ENCODE data around the gene THADA. TPM values are rescaled to one million over a fixed set of nuclear protein-coding genes. Genes with fewer than 3 reads are reported as not detected.

Gene THADA
- total RNA-seq, 4 donors from 2014 or later, result 49.9 to 90.2 (median 65.2) TPM

DNA sequence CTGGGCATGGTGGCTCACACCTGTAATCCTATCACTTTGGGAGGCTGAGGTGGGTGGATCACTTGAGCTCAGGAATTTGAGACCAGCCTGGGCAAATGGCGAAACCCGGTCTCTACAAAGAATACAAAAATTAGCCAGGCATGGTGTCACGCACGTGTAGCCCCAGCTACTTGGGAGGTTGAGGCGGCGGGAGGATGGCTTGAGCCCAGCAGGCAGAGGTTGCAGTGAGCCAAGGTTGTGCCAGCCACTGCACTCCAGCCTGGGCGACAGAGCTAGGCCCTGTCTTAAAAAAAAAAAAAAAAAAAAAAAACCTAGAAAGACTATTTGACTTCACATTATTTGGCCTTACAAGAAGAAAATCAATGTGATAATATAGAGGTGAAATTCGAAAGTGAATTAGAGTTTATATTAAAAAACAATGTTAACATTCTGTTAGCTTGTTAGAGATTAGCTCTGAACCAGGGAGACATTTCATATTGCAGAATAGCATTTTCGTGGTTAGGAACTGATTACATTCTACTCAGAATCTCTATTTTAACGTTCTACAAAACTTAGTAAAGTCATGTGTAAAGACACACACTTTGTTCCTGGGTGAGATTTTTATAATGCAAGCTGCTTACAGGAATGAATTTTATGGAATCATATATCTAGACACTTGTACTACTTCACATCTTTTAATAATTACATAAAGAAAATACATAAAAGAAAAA is 120.5 kb downstream of the THADA start:
- Histone ChIP-seq H3K4me1 (peaks cover 12 to 28% of the 10 kb centered on the region in 2 donors), H3K9me3 (no peaks in the 10 kb centered on the region), H3K27ac (no peak overlapping the region), H3K4me3 (replicated peaks in 1 of 3) (no peak overlapping the region), H3K27me3 (no peaks in the 10 kb centered on the region), H3K36me3 (no peaks in the 10 kb centered on the region)
- 80 to 84% methylated on average over 10 of the region's 10 CpGs for WGBS, 2 donors
- DNase-seq, result peak; percentile 41 to 53
- intact Hi-C loops (cut with DNase I), result no loop called here
- no peak for TF ChIP-seq POLR2A (IDR thresholded peaks at IDR 0.05)
- TF ChIP-seq, protein P1, sequence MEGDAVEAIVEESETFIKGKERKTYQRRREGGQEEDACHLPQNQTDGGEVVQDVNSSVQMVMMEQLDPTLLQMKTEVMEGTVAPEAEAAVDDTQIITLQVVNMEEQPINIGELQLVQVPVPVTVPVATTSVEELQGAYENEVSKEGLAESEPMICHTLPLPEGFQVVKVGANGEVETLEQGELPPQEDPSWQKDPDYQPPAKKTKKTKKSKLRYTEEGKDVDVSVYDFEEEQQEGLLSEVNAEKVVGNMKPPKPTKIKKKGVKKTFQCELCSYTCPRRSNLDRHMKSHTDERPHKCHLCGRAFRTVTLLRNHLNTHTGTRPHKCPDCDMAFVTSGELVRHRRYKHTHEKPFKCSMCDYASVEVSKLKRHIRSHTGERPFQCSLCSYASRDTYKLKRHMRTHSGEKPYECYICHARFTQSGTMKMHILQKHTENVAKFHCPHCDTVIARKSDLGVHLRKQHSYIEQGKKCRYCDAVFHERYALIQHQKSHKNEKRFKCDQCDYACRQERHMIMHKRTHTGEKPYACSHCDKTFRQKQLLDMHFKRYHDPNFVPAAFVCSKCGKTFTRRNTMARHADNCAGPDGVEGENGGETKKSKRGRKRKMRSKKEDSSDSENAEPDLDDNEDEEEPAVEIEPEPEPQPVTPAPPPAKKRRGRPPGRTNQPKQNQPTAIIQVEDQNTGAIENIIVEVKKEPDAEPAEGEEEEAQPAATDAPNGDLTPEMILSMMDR (IDR thresholded peaks at IDR 0.05), result no peak

DNA sequence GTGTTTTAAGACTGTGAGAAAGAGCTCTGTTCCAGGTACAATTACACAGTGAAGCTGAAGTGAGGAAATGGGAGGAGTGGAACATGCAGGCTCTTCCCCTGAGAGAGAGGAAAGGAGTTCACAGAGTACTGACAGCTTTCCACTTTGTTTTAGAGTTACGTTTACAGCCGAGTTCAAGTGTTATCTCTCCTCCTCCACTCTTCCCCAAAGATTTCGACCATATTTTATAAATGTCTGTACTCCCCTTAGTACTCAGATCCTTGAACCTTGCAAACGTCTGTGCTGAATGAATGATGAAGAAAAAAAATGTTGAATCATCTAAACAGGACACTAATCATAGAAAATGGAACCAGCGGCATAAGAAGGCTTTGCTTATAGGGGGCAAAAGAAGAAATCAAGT is 121.6 kb downstream of the THADA start:
- H3K4me1 ChIP-seq, result peaks cover 20 to 26% of the 10 kb centered on the region in 2 donors
- no peak overlapping the region for H3K27ac ChIP-seq
- intact Hi-C loops (cut with DNase I), result no loop called here
- no peaks in the 10 kb centered on the region for H3K9me3 ChIP-seq
- no peaks in the 10 kb centered on the region for H3K27me3 ChIP-seq
- no peak for TF ChIP-seq POLR2A (IDR thresholded peaks at IDR 0.05)
- TF ChIP-seq, protein P1 (IDR thresholded peaks at IDR 0.05), result no peak
- 67 to 70% methylated on average over 5 of the region's 5 CpGs for WGBS, 2 donors
- no peak for DNase-seq
- no peak overlapping the region for H3K4me3 ChIP-seq (replicated peaks in 1 of 3)
- H3K36me3 ChIP-seq, result no peaks in the 10 kb centered on the region

DNA sequence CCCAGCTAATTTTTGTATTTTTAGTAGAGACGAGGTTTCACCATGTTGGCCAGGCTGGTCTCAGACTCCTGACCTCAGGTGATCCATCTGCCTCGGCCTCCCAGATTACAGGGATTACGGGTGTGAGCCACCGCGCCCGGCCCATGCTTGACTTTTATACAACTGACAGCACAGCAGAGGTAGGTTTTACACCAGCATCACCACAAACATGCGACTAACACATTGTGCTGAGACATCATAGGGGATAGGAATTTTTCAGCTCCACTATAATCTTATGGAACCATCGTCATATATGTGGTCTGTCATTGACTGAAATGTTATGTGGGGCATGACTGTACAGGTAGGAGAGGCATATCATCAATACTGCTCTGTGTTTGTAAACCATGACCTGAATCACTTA is 122.1 kb downstream of the THADA start:
- TF ChIP-seq, protein P1 (IDR thresholded peaks at IDR 0.05), result no peak
- no peak for TF ChIP-seq POLR2A (IDR thresholded peaks at IDR 0.05)
- H3K27ac ChIP-seq, result no peak overlapping the region
- no peaks in the 10 kb centered on the region for H3K9me3 ChIP-seq
- peaks cover 22 to 26% of the 10 kb centered on the region in 2 donors for H3K4me1 ChIP-seq
- H3K27me3 ChIP-seq, result no peaks in the 10 kb centered on the region
- WGBS, 2 donors, result 99 to 100% methylated on average over 8 of the region's 8 CpGs
- no peaks in the 10 kb centered on the region for H3K36me3 ChIP-seq
- intact Hi-C loops (cut with DNase I), result no loop called here
- no peak for DNase-seq
- H3K4me3 ChIP-seq (replicated peaks in 1 of 3), result no peak overlapping the region

DNA sequence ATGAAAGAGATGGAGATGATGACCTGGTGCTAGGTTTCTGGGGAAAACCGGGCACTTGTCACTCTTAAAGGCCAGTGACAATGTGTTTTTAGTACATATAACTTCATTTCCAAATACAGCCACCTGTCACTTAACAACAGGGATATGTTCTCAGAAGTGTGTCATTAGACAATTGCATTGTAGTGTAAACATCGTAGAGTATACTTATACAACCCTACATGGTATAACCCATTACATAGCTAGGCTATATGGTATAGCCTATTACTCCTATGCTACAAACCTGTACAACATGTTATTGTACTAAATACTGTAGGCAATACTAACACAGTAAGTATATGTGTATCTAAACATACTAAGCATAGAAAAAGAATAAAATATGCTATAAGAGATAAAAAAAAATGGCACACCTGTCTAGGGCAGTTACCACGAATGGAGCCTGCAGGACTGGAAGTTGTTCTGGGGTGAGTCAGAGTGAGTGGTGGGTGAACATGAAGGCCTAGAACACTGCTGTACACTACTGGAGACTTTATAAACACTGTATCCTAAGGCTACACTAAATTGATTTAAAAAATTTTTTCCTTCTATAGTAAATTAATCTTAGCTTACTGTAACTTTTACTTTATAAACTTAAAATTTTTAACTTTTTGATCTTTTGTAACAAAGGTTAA is 123.2 kb downstream of the THADA start:
- H3K36me3 ChIP-seq, result no peaks in the 10 kb centered on the region
- no peak for TF ChIP-seq POLR2A (IDR thresholded peaks at IDR 0.05)
- TF ChIP-seq, protein P1 (IDR thresholded peaks at IDR 0.05), result no peak
- H3K27me3 ChIP-seq, result no peaks in the 10 kb centered on the region
- WGBS, 2 donors, result 96 to 97% methylated on average over 3 of the region's 3 CpGs
- intact Hi-C loops (cut with DNase I), result no loop called here
- peaks cover 20 to 26% of the 10 kb centered on the region in 2 donors for H3K4me1 ChIP-seq
- no peaks in the 10 kb centered on the region for H3K9me3 ChIP-seq
- DNase-seq, result no peak
- H3K27ac ChIP-seq, result no peak overlapping the region
- H3K4me3 ChIP-seq (replicated peaks in 1 of 3), result no peak overlapping the region

DNA sequence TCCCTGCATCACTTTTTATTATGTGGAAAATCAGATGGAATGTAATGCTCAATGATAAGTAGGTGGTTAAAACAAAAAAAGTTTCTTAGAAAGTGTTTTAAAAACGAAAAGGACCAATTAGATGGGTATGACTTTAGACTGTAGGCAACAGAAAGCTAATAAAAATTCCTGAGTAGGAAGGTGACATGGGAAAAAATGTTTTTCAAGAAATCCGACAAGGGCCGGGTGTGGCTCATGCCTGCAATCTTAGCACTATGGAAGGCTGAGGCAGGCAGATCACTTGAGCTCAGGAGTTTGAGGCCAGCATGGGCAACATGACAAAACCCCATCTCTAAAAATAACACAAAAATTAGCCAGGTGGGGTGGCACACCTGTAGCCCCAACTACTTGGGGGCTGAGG is 126.1 kb downstream of the THADA start:
- H3K36me3 ChIP-seq, result no peaks in the 10 kb centered on the region
- H3K4me3 ChIP-seq (replicated peaks in 1 of 3), result no peak overlapping the region
- no peaks in the 10 kb centered on the region for H3K9me3 ChIP-seq
- H3K27me3 ChIP-seq, result no peaks in the 10 kb centered on the region
- WGBS, 2 donors, result 76 to 80% methylated on average over 3 of the region's 3 CpGs
- intact Hi-C loops (cut with DNase I), result no loop called here
- H3K4me1 ChIP-seq, result peaks cover 33 to 42% of the 10 kb centered on the region in 2 donors
- no peak for DNase-seq
- peak overlapping the region in 2 of 3 donors; percentile 51 to 69 for H3K27ac ChIP-seq
- no peak for TF ChIP-seq POLR2A (IDR thresholded peaks at IDR 0.05)
- TF ChIP-seq, protein P1 (IDR thresholded peaks at IDR 0.05), result no peak

Data from thyroid gland (tissue), 4 donors.